Cardiac fibroblast (primary cell): Measurements from ENCODE around the gene HSD17B13.

Experiments used
- DNase-seq, 2 donors: peaks; one replicate each; pipeline versions ENCODE4 v3.0.0 to v3.0.0-alpha.2; 2010; ENCODE audit warnings: low read depth in 2 of 2
- H3K4me3 ChIP-seq, 2 donors: replicated peaks in 1 of 2; 1 replicate in 1 of 2; 2 replicates in 1 of 2; pipeline ENCODE4 v1.5.1; 2011; ENCODE audit warnings: low read depth in 2 of 2, low read length in 2 of 2, mild to moderate bottlenecking in 2 of 2, moderate library complexity in 1 of 2
- TF ChIP-seq, protein P1 (sequence below): IDR thresholded peaks from one replicate; pipeline ENCODE4 v1.5.1; 2011; ENCODE audit warnings: low read depth, mild to moderate bottlenecking, low read length, inconsistent platforms

Gene HSD17B13, protein sequence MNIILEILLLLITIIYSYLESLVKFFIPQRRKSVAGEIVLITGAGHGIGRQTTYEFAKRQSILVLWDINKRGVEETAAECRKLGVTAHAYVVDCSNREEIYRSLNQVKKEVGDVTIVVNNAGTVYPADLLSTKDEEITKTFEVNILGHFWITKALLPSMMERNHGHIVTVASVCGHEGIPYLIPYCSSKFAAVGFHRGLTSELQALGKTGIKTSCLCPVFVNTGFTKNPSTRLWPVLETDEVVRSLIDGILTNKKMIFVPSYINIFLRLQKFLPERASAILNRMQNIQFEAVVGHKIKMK

DNA sequence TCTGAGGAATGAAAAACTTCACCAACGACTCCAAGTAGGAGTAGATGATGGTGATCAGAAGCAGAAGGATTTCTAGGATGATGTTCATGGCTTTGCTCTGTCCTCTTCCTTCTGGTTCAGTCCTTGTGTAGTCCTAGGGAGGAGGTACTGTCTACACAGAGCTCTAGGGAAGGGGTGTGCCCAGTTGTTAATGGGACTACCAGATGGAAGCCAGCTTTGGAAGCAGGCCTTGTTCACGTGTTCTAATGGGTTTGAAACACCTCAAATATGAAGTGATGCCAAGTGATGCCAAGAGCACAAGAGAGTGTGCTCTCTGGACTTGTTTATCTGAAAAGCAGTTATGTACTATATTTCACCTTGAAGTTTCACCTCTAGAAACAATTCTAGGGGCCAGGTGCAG lies at the start of gene HSD17B13:
Gene HSD17B13 (minus strand): TSS at position 129 of the 400 bp plus-strand sequence. CDS start 41 bp downstream, at position 88.
- H3K4me3 ChIP-seq, result no peak within 1 kb of the TSS
- no peak for DNase-seq
- TF ChIP-seq, protein P1, sequence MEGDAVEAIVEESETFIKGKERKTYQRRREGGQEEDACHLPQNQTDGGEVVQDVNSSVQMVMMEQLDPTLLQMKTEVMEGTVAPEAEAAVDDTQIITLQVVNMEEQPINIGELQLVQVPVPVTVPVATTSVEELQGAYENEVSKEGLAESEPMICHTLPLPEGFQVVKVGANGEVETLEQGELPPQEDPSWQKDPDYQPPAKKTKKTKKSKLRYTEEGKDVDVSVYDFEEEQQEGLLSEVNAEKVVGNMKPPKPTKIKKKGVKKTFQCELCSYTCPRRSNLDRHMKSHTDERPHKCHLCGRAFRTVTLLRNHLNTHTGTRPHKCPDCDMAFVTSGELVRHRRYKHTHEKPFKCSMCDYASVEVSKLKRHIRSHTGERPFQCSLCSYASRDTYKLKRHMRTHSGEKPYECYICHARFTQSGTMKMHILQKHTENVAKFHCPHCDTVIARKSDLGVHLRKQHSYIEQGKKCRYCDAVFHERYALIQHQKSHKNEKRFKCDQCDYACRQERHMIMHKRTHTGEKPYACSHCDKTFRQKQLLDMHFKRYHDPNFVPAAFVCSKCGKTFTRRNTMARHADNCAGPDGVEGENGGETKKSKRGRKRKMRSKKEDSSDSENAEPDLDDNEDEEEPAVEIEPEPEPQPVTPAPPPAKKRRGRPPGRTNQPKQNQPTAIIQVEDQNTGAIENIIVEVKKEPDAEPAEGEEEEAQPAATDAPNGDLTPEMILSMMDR, result no peak

DNA sequence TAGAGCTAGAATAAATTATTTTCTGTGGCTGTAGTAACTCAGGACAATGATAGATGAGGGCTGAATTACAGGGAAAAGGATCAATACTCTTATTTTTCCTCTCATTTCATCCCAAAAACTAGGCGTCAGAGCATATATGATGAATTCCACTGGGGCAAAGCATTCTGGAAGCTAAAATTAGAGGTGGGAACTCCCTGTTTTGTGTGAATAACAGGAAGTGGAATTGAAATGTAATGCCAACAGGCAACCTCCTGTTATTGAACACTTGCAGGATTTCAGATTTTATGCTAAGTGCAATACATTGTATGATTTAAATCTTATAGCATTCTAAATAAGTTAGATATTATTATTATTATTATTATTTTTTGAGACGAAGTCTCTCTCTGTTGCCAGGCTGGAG lies 47.4 kb upstream of the HSD17B13 start:
- H3K4me3 ChIP-seq, result no peak overlapping the region
- TF ChIP-seq, protein P1, result no peak

DNA sequence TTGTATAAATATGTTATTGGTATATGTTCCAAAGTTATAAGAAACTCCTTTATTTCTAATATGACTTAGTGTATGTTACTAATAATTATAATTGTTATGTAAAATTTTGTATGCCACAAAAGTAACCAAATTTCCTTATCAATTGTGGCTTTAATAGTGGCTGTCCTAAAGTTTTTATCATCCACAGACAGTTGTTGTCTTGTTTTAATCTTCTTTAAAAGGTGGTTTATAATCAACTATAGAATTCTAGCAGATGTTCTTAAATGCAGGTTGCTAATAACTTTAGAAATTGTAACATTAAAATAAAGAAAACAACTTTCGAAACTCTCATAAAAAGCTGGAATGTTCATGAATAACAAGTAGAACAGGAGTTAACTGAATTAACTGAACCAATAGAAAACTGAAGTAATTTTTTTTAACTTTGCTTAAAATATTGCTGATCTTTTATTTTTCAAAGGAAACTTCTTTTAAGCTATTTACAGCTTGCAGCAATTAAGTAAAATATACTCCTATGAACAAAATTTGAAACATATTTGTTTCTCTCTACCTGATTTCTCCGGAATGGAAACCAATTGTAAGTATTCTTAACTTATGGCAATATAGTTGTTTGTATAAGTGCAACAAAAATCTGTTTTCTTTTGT lies 44.0 kb upstream of the HSD17B13 start:
- TF ChIP-seq, protein P1, result no peak
- DNase-seq, result no peak
- no peak overlapping the region for H3K4me3 ChIP-seq

More for the DNA sequence above, 47.4 kb upstream of the HSD17B13 start:
- peak in 1 of 2 donors; percentile 9 for DNase-seq

DNA sequence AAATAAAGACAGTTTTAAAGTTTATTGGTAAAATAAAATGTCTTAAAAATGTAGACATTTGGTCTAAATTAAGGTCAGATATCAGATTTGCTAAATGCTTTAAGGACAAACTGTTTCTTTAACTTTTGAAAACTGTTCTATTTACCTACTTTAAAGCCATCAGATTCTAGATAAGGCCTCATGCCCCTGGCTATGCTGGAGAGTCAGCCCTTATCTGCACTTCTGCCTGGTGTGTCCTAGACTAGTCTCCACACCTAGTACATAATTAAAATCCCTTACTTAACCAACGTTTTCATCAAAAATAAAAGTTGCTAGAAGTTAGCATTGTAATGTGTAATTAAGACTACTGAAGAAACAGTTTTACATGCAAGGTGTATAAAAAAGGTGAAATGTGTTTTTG lies 42.7 kb upstream of the HSD17B13 start:
- TF ChIP-seq, protein P1, result no peak
- no peak for DNase-seq
- H3K4me3 ChIP-seq, result no peak overlapping the region

DNA sequence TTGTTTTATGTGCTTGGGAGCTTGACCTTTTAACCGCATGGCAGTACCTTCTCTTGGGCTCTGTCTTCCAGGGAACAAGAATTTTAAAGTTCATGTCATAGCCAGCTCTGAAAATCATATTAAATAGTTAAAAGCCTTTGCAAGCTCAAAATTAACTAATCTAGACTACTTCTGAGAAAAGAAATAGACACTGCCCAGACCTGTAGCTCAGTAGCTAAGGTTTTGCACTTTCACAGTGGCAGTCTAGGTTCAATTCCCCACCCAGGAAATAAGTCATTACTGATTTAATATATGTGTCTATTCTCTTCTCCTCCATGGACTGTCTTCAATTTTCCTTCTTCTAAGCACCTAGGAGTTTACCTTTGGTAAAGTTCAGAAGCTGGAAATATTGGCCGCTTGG lies 40.9 kb upstream of the HSD17B13 start:
- DNase-seq, result no peak
- H3K4me3 ChIP-seq, result no peak overlapping the region
- TF ChIP-seq, protein P1, result no peak

DNA sequence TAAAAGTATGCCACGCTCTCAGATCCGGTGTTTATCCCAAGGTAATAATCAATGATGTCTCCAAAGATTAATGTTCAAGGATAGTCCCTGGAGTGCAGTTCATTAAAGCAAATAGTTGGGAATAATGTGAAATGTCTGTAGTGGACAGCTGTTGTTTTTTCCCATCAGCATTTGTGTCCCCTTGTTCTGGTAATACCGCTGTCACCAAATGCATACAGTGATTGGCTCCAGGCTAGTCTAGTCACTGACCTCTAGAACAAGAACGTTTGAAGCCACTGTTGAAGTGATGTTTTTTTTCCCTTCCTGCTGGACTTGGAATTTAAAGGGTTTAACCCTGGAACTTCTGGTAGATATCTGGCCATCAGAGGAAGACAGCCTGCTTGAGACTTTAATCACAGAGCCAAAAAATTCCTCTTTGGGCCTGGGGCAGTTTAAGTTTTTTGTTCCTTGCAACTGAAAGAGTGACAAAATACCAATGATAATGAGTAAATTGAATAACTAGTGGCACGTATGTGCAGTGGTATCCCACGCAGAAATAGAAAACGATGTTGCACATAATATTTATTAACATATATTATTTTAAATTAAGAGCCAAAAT lies 37.8 kb upstream of the HSD17B13 start:
- H3K4me3 ChIP-seq, result no peak overlapping the region
- TF ChIP-seq, protein P1, result no peak
- no peak for DNase-seq
